ENCODE results near the gene ARHGAP42. TPM values are rescaled to one million over a fixed set of nuclear protein-coding genes. Genes with fewer than 3 reads are reported as not detected.
A peak's percentile ranks its signal among the peaks of the same experiment; 100 is the strongest.

ARHGAP42 gene
- total RNA-seq, 1 donor from 2014 or later, result 16.3 TPM

DNA sequence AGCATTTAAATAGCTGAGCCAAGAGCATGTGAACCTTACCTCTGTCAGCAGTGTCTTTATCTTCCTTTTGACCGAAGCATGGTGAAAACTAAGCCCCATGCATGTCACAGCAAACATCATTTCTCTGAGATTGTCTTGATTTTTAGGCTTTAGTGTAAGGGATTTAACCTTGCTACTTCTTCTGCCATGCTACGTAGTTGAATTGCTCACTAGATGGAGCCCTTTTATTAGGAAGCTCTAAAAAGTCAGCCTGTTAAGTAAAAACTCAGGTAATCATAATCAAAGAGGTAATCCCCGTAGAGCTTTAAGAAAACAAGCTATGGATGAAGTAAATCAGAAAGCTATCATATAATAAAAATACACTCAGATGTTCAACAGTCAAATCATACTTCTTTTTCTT is 293.1 kb downstream of the ARHGAP42 start:
- ATAC-seq, result no peak
- H3K4me3 ChIP-seq, result no peak overlapping the region

DNA sequence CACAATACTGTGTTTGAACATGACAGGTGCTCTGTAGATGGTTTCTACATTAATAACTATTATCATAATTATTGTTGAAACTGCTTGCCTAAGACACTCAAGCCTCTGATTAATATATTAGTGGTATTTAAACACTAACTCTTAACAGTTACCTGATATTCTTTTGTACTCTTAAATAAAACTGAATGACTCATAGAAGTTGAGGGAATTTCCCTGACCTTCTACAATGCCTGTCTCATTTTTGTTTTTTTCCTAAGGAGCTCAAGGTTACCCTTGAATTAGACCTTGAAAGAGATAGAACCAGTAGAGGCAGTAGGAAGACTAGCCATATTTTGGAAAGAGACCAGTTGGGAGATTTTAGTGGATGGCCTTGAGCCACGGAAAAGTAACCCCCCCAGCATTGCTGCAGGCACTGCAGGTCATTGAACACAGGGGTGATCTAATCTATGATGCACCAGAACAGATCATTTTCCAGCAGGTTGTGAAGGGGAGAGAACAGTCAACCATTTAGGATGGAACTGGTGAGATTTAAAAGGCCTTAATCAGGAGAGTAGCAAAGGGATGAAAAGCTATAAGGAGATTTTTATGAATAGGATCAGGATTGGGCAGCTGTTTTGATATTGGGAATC is 294.2 kb downstream of the ARHGAP42 start:
- Histone ChIP-seq H3K36me3 (peaks cover 5% of the 10 kb centered on the region), H3K9me3 (no peaks in the 10 kb centered on the region), H3K4me3 (no peak overlapping the region), H3K27ac (no peak overlapping the region), H3K27me3 (ENCODE audit: low read depth) (no peaks in the 10 kb centered on the region), H3K4me1 (no peaks in the 10 kb centered on the region)
- intact Hi-C loops (cut with DNase I), result no loop called here
- no peak for DNase-seq
- TF ChIP-seq, protein P1, sequence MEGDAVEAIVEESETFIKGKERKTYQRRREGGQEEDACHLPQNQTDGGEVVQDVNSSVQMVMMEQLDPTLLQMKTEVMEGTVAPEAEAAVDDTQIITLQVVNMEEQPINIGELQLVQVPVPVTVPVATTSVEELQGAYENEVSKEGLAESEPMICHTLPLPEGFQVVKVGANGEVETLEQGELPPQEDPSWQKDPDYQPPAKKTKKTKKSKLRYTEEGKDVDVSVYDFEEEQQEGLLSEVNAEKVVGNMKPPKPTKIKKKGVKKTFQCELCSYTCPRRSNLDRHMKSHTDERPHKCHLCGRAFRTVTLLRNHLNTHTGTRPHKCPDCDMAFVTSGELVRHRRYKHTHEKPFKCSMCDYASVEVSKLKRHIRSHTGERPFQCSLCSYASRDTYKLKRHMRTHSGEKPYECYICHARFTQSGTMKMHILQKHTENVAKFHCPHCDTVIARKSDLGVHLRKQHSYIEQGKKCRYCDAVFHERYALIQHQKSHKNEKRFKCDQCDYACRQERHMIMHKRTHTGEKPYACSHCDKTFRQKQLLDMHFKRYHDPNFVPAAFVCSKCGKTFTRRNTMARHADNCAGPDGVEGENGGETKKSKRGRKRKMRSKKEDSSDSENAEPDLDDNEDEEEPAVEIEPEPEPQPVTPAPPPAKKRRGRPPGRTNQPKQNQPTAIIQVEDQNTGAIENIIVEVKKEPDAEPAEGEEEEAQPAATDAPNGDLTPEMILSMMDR (IDR thresholded peaks at IDR 0.05), result no peak
- ATAC-seq, result no peak

More for the DNA sequence above, 293.1 kb downstream of the ARHGAP42 start:
- Histone ChIP-seq H3K27me3 (ENCODE audit: low read depth) (no peaks in the 10 kb centered on the region), H3K27ac (no peak overlapping the region), H3K9me3 (no peaks in the 10 kb centered on the region), H3K4me1 (no peaks in the 10 kb centered on the region), H3K36me3 (peaks cover 13% of the 10 kb centered on the region)
- intact Hi-C loops (cut with DNase I), result no loop called here
- TF ChIP-seq, protein P1 (IDR thresholded peaks at IDR 0.05), result peak; percentile 18
- DNase-seq, result no peak

DNA sequence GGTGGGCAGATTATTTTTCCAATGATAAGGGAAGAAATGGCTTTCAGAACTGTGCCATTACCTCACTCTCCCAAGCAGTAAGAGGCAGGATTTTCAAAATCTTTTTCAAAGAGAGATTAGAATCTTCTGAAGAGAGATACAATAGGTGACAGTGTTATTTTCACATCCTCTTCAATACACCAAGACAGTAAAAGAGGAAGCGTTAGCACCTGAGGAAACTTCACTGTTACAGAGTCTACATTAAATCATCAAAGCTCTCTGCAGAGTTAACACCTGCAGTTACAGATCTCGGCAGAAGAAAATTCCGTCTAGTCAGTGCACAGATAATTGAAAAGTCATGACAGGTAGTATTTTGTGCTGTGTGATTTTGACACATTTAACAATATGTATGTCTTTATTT is 297.6 kb downstream of the ARHGAP42 start:
- H3K36me3 ChIP-seq, result no peaks in the 10 kb centered on the region
- TF ChIP-seq, protein P1 (IDR thresholded peaks at IDR 0.05), result no peak
- no peaks in the 10 kb centered on the region for H3K4me1 ChIP-seq

DNA sequence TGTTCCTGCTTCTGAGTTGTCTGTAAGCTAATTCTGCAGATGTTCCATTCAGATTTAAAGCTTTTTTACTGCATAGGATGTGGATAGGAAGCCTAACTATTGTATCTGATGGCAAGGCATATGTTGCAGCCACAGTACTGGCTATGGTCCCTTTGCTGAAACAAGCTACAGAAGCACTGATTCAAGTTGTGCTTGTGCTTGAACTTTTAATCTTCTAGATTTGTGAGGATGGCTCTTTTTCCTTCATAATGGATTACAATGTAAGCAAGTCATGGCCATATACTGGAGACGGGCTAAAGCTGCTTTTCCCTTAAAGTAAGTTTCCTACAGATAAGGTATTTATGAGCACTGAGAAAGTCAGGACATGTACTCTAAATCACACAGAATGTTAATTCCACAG is 303.8 kb downstream of the ARHGAP42 start:
- H3K36me3 ChIP-seq, result no peaks in the 10 kb centered on the region
- no peak overlapping the region for H3K27ac ChIP-seq
- intact Hi-C loops (cut with DNase I), result no loop called here
- no peaks in the 10 kb centered on the region for H3K9me3 ChIP-seq
- no peaks in the 10 kb centered on the region for H3K27me3 ChIP-seq (ENCODE audit: low read depth)
- TF ChIP-seq, protein P1 (IDR thresholded peaks at IDR 0.05), result no peak
- ATAC-seq (no peak), DNase-seq (no peak)
- no peaks in the 10 kb centered on the region for H3K4me1 ChIP-seq
- H3K4me3 ChIP-seq, result no peak overlapping the region

More for the DNA sequence above, 297.6 kb downstream of the ARHGAP42 start:
- intact Hi-C loops (cut with DNase I), result no loop called here
- Histone ChIP-seq H3K27me3 (ENCODE audit: low read depth) (no peaks in the 10 kb centered on the region), H3K9me3 (no peaks in the 10 kb centered on the region), H3K4me3 (no peak overlapping the region), H3K27ac (no peak overlapping the region)
- ATAC-seq (no peak), DNase-seq (no peak)

DNA sequence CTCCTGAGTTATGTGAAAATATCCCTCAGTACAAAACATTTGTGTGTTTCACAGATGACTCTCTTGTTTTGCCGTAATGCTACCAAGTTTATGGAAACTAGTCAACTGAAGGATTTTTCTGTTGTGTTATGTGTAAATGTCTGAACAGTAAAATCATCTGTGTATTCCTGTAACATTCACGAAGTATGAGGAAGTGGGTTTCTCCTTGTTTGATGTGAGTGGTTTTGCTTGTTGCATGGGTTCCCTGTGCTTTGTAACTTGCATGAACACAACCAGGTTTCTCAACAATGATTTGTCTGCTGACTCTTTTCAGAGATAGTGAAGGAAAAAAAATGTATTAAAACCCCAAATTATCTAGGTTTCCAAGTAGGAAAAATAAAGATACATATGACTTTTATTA is 304.5 kb downstream of the ARHGAP42 start:
- no peak for ATAC-seq
- intact Hi-C loops (cut with DNase I), result no loop called here

More for the DNA sequence above, 304.5 kb downstream of the ARHGAP42 start:
- Histone ChIP-seq H3K4me3 (no peak overlapping the region), H3K4me1 (no peaks in the 10 kb centered on the region), H3K27ac (no peak overlapping the region), H3K9me3 (no peaks in the 10 kb centered on the region), H3K36me3 (no peaks in the 10 kb centered on the region), H3K27me3 (ENCODE audit: low read depth) (no peaks in the 10 kb centered on the region)
- TF ChIP-seq, protein P1 (IDR thresholded peaks at IDR 0.05), result no peak
- no peak for DNase-seq
